ENCODE results near the gene COL6A1.

The COL6A1 gene, protein sequence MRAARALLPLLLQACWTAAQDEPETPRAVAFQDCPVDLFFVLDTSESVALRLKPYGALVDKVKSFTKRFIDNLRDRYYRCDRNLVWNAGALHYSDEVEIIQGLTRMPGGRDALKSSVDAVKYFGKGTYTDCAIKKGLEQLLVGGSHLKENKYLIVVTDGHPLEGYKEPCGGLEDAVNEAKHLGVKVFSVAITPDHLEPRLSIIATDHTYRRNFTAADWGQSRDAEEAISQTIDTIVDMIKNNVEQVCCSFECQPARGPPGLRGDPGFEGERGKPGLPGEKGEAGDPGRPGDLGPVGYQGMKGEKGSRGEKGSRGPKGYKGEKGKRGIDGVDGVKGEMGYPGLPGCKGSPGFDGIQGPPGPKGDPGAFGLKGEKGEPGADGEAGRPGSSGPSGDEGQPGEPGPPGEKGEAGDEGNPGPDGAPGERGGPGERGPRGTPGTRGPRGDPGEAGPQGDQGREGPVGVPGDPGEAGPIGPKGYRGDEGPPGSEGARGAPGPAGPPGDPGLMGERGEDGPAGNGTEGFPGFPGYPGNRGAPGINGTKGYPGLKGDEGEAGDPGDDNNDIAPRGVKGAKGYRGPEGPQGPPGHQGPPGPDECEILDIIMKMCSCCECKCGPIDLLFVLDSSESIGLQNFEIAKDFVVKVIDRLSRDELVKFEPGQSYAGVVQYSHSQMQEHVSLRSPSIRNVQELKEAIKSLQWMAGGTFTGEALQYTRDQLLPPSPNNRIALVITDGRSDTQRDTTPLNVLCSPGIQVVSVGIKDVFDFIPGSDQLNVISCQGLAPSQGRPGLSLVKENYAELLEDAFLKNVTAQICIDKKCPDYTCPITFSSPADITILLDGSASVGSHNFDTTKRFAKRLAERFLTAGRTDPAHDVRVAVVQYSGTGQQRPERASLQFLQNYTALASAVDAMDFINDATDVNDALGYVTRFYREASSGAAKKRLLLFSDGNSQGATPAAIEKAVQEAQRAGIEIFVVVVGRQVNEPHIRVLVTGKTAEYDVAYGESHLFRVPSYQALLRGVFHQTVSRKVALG

DNA sequence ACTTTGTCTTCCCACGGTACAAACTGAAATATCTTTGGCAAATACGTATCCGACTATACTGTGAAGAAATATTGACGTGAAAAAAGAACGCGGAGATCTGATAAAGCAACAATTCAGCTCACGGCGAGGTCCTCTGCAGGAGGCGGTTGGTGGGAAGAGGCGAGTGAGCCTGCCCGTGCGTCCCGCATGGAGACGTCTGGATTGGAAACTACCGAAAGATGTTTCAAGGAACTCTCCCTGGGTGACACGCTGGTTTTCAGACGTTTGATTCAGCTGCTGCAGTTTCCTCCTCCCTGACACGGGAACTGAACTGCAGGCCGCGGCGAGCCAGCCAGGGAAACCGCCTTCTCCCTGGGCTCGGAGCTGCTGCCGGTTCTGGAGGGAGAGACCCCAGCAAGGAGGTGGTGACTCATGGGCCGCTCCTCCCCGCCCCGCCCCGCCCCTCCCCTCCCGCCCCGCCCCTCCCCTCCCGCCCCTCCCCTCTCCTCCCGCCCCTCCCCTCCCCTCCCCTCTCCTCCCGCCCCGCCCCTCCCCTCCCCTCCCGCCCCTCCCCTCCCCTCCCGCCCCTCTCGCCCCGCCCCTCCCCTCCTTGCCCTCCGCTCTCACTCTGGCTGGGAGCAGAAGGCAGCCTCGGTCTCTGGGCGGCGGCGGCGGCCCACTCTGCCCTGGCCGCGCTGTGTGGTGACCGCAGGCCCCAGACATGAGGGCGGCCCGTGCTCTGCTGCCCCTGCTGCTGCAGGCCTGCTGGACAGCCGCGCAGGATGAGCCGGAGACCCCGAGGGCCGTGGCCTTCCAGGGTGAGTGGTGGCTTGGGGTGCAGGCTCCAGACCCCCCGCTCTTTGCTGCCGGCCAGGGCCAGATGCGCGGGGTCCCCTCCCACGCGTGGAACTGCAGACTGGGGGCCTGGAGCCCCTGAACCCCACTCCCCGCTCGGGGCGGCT is at the start of gene COL6A1:
Gene COL6A1, plus strand, starts transcription at position 620 of the 941 bp plus-strand sequence. Its CDS starts 81 bp downstream, at position 701.
- peak; percentile 29 for DNase-seq (ENCODE audit: low read depth)

DNA sequence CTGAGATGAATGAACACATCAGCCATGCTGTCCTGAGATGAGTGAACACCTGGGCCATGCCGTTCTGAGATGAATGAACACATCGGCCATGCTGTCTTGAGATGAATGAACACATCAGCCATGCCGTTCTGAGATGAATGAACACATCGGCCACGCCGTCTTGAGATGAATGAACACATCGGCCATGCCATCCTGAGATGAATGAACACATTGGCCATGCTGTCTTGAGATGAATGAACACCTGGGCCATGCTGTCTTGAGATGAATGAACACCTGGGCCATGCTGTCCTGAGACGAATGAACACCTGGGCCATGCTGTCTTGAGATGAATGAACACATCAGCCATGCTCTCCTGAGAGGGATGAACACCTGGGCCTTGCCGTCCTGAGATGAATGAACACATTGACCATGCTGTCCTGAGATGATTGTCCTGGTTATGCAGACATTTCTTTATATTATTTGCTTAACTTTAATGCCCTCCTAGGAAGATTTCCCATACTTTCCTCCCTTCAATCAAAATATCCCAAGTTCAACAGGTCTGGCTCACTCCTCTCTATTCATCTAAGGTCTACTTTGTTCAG is 48.6 kb upstream of the COL6A1 start:
- no peak for DNase-seq (ENCODE audit: low read depth)

DNA sequence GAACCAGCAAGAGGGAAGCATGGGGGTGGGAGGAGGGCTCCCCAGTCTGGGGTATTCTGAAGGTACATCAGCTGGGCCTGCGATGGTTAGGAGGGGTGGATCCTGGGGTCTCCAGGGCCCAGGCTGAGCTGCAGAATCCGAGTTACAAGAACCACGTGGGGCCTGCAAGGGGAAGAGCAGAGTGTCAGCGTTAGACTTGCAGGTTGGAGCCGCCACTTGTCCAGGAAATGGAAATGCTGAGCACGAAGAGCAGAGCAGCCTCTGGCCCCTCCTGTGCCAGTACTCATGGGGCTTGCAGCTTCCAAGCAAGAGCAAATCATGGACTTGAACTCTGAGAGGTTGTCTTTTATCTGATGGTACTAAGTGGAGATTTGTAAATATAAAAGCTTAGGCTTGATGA is 47.5 kb upstream of the COL6A1 start:
- DNase-seq (ENCODE audit: low read depth) = no peak

DNA sequence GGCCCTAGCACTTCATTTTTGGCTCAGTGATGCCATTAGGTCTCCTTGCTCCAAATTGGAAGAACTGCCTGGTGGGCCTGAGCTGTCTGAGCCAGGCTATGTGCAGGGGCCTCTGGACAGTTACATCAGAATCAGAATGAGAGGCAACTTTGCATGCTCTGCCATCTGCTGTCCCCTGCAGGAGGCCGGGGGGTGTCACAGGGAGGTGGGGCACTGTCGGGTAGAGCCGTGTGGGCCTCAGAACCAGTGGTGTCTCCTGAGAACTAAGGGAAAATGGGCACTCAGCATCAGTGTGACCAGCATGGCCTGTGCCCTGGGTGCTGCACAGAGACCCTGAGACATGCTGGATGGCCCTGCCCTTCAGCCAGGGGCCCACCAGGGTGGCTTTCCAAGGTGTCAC is 47.0 kb upstream of the COL6A1 start:
- no peak for DNase-seq (ENCODE audit: low read depth)

DNA sequence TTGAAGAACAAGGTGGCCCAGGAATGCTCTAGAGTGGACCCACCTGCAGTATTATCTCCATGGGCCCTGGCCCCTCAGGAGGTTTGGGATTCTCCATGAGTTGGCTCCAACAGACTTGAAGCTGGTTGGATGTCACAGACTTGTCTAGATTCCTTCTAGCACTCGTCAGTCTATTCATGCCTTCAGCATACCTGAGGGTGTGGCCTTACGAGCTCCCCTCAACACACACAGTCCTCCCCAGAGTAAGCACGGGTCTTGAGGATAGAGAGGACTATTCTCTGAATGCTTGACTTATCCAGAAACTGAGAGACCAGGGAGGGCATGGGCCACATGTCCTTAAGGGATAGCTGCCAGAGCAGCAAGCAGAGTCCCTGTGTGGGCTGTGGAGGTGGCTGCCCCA is 45.9 kb upstream of the COL6A1 start:
- no peak for DNase-seq (ENCODE audit: low read depth)

DNA sequence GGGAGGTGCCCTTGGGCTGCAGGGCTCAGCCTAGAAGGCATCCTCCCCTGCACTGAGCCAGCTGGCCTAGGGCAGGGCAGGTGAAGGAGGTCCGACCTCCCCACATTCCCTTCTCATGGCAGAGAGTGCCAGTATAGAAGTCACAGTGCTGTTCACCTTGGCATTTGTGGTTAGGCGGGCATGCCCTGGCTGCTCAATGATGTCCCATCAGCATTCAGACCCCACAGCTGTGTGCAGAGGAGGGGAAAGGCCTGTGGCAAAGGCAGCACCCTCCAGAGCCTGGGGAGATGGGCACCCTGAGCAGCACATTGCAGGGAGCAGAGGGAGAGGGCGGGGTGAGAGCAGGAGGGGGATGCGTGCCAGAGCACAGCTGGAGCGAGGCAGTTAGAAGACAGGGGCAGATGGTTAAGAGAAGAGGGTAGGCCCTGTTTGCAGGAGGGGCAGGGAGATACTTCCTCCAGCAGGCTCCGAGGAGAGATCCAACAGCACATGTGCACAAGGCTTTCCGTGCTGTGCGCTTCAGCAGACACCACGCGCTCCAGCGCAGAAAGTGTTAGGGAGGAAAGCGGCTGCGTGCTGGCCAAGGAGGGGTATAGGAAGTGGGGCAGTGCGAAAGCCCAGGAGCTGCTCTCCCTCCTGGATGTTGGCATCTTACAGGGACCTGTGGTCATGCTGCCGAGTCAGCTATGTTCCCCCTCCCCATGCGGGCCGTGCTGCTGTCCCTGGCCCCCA is 43.7 kb upstream of the COL6A1 start:
- DNase-seq (ENCODE audit: low read depth) = no peak

DNA sequence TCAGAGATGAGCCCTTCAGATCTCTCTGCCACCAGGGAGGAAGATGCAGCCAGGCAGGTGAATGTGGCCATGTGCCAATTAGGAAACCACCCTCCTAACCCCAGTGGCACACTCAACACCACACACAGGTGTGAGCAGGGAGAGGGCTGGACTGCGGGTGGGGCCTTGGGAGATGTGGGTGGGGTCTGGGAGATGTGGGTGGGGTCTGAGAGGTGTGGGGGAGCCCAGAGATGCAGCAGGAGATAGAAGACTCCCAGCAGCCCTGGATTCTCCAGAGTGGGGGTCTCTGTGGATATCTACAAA is 43.2 kb upstream of the COL6A1 start:
- DNase-seq (ENCODE audit: low read depth) = no peak

DNA sequence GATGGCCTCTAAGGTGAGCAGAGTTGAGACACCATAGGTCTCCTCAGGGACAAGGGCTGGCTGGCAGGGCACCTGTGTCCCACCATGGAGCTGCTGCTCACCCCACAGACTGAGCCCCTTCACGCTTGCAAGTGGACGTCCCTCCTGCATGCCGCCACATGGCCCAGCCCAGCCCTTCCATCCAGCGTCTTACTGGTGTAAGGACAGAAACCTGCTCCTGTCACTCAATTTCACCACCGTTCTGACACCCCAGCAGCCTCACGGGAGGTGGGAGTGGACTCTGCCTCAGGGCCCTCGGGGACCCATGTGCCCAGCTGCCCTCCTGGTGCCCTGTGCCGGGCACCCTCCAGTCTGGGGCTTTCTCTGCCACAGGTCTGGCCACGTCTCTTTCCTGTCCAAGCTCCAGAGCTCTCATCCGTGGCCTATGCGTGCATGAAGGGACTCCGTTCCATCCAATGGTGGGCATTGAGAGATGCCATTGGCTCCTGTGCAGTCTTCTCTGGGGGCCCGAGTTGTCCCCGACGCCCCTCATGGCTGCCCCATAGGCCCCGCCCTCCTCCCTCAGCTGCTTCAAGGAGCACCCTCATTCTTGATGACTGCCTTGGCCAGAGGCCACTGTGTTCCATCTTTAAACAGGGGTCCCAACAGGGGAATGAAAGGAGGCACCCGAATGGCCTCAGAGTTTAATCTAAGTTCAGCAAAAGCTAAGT is 42.6 kb upstream of the COL6A1 start:
- no peak for DNase-seq (ENCODE audit: low read depth)

DNA sequence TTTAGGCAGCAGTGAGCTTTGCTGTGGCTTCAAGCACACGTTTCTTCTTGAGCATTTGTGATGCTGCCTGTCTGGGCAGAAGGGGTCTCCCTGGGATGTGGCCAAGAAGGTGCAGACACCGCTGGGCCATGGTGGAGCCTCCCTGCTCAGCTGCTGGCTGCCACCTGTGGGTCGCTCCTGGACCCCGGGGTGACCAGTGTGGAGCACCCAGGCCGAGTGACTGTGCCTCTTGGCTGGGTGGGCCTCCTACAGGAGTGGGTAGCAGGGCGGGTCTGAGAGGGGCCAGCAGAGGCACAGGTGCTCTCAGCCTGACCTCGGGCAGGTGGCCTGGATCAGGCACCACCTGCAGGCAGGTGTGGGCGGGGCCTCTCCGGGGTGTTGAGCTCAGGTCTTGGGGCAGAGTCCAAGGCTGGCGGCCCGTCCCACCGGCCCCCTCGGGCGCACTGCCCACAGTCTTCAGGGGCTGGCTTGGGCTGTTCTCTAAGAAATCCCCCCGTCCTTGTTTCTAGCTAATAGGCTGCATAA is 42.0 kb upstream of the COL6A1 start:
- no peak for DNase-seq (ENCODE audit: low read depth)

DNA sequence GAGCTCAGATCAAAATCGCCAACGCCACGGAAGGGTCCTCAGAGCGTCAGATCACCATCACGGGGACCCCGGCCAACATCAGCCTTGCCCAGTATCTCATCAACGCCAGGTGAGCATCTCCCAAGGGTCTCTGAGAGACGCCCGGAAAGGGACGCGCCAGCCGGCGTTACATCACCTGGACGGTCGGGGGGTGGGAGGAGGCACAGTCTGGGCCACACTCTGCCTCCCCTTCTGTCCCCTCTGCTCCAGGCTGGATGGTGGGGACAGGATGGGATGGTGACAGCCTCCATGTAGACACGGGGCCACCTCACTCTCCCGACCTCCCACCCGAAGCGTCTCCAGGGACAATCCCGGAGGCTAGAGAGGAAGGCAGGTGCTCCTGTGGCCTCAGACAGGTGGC is 41.5 kb upstream of the COL6A1 start:
- no peak for DNase-seq (ENCODE audit: low read depth)

DNA sequence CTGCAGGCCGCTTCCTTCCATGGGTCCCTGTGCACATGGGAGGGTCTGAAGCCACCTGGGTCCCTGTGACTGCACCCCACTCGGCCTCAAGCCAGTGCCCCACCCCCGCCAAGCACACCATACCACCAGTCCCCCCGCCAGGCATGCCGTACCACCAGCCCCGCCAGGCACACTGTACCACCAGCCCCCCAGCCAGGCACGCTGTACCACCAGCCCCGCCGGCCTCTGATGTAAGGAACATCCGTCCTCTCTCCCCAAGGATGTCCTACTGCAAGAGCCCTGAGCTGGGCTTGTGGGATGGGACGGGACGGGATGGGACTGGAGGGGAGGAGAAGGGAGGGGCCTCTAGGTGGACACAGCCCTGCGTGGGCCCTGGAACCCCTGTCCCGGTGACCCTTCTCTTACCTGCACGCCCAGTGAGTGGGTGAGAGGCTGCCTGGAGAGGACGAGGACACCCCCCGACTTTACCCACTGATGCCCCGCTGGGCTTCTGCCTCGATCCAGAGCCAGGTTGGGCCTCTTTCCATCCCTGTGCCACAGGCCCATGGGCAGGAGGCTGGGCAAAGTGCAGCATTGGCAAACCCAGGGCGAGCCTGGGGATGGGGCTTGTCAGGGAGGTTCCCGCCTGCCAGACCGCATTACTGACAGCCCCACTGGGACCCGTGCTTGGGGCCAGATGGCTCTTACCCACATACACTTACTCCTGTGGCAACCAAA is 40.8 kb upstream of the COL6A1 start:
- DNase-seq (ENCODE audit: low read depth) = no peak

DNA sequence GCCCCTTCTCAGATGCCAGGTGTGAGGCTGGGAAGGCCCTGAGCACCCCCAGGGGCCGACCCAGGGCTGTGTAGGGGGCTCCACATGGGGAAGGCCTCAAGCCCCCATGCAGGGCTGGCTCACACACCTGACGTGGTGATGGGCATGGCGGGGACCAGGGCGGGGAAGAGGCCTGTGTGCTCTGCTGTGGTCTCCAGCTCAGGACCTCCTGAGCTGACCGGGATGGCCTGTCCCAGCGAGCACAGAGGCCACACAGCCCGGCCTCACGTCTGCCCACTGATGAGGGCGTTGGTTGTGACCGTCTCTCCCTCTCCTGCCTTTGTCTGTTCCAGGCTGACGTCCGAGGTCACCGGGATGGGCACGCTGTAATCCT is 40.2 kb upstream of the COL6A1 start:
- DNase-seq (ENCODE audit: low read depth) = no peak

DNA sequence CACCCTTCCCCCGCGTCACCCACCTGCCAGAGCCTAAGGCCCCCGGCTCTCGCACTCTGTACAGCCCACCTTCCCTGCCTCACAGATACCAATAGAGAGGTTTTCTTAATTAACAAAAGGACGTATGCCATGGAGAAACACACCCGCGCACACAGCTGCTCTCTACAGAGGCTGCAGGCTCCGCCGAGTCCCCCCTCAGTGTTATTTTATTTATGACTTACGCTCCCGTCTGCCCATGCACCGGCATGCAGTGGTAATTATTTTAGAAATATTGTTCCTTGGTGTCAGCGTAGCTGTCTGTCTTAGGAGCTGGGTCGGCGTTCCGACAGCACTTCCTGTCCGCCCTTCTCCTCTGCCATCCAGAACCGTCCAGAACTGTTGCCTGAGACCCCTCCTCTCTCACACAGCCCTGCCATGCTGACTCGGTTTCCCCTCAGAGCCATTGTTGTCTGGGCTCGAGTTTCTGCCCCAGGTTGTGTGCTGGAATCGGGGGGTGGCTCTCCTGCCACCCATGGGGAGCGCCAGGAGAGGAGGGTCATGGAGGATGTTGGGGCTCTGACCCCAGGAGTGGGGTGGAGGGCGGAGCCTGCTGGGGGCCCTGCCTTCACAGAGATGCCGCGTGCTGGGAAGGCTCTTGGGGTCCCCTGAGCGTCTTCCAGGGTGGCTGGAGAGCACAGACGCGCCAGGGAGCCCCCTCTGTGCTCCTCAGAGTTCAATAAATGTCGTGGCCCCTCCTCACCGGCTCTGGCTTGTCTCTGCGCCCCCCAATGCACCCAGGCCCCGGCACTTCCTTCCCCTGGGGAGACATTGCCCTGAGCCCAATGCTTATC is 39.6 kb upstream of the COL6A1 start:
- DNase-seq (ENCODE audit: low read depth) = no peak

DNA sequence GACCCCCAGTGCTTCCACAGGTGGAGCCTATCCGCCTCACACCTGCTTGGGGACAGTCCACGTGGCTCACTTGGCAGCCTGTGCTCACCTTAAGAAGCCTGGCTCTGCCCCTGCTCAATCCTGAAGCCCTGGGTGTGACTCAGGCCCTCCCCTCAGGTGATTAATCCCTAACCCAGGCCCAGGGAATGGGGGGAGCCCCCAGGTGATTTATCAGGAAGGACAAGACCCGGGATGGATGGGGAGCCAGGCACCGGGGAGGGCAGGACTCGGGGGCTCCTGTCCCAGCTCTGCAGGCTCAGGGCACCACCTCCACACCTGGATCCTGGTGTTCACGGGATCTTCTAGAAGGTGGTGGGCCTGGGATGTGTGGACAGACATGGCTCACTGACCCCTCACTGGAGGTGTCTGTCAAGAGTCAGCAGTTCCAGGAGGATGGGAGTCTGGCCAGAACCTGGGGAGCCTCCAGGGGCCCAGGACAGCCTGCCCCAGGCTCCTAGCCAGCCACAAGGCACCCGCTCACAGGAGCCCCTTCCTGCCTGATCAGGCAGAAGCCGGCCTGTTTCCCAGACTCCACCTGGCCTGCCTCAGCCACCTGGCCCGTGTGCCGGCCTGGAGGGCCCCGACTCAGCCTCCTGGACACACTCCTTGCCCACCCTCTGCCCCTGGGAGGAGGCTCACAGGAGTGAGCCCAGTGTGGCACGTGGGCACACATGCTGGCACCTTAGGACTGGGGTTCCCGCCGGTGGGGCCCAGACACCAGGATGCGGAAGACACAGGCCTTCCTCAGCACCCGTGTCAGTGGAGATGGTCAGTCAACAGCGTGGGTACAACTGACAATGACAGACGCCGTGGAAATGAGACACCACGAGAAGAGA is 38.6 kb upstream of the COL6A1 start:
- DNase-seq (ENCODE audit: low read depth) = no peak

DNA sequence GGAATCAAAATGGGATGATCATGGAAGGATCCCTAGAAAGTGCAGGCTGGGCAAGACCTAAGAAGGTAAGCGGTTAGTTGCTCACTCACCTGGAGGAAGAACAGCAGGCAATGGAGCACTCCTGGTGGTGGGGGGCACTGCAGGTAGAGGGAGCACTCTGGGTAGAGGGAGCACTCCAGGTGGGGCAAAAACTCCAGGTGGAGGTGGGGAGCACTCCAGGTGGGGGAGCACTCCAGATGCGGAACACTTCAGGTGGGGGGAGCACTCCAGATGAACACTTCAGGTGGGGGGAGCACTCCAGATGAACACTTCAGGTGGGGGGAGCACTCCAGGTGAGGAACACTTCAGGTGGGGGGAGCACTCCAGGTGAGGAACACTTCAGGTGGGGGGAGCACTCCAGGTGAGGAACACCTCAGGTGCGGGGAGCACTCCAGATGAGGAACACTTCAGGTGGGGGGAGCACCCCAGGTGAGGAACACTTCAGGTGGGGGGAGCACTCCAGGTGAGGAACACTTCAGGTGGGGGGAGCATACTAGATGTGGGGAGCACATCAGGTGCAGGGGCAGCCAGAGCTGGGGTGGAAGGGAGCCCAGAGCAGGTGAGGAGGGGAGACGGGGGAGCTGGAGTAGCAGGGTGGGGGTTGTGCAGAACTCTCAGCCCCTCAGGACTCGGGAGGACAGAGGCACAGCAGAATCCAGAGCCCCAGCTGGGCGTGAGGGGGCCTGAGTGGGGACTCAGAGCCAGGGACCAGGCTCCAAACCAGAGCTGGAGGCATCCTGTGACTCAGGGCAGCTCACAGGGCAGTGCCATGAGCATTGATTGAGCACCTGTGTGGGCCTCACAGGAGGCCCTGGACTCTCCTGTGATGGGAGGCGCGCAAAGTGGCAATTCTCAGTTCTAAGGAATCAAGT is 37.7 kb upstream of the COL6A1 start:
- DNase-seq (ENCODE audit: low read depth) = no peak

DNA sequence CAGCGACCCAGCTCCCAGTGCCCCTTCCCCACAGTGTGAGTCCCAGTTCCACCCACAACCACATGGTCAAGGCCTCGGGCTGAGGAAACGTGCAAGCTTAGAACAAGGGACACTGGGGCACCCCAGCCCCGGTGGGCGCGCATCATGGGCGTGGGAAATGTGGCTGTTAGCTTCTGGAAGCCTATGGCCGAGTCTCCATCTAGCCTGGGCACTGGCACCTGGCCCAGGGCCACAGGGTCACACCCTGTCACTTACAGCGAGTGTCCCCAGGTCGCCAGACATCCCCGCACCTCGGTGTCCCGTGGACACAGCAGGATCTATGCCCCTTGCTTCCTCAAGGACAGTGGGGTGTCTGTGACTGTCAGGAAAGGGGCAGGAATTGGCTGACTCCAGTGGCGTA is 37.0 kb upstream of the COL6A1 start:
- DNase-seq (ENCODE audit: low read depth) = no peak

All from stimulated activated CD8-positive, alpha-beta memory T cell treated with anti-CD3 and anti-CD28 coated beads, Interleukin-4, amount 100 ng/mL, for 24 hours (primary cell).